ENCODE data around the gene EPHA7.

EPHA7 gene

GRCh38 chr6:93393554-93394074 is 25.7 kb downstream of the EPHA7 start:
- DNase-seq (ENCODE audit: low spot score) = peak; percentile 43

- no peak for DNase-seq (ENCODE audit: low spot score)
Observed at GRCh38 chr6:93392797-93393196, 26.6 kb downstream of the EPHA7 start.

- no peak for DNase-seq (ENCODE audit: low spot score)
Observed at GRCh38 chr6:93391965-93392364, 27.4 kb downstream of the EPHA7 start.

- DNase-seq (ENCODE audit: low spot score) = no peak
Observed at GRCh38 chr6:93389192-93389591, 30.2 kb downstream of the EPHA7 start.

- DNase-seq (ENCODE audit: low spot score) = no peak
Observed at GRCh38 chr6:93388070-93388469, 31.3 kb downstream of the EPHA7 start.

- no peak for DNase-seq (ENCODE audit: low spot score)
Observed at GRCh38 chr6:93376026-93376540, 43.3 kb downstream of the EPHA7 start.

- no peak for DNase-seq (ENCODE audit: low spot score)
Observed at GRCh38 chr6:93373445-93373844, 45.9 kb downstream of the EPHA7 start.

- DNase-seq (ENCODE audit: low spot score) = no peak
Observed at GRCh38 chr6:93371756-93372155, 47.6 kb downstream of the EPHA7 start.

- no peak for DNase-seq (ENCODE audit: low spot score)
Observed at GRCh38 chr6:93369586-93370134, 49.7 kb downstream of the EPHA7 start.

GRCh38 chr6:93366506-93366905 is 52.9 kb downstream of the EPHA7 start:
- no peak for DNase-seq (ENCODE audit: low spot score)

GRCh38 chr6:93365445-93365844 is 53.9 kb downstream of the EPHA7 start:
- peak; percentile 9 for DNase-seq (ENCODE audit: low spot score)

GRCh38 chr6:93358435-93358834 is 60.9 kb downstream of the EPHA7 start:
- no peak for DNase-seq (ENCODE audit: low spot score)

- no peak for DNase-seq (ENCODE audit: low spot score)
Observed at GRCh38 chr6:93352604-93353003, 66.8 kb downstream of the EPHA7 start.

- DNase-seq (ENCODE audit: low spot score) = no peak
Observed at GRCh38 chr6:93351222-93351621, 68.1 kb downstream of the EPHA7 start.

- no peak for DNase-seq (ENCODE audit: low spot score)
Observed at GRCh38 chr6:93350774-93351173, 68.6 kb downstream of the EPHA7 start.

GRCh38 chr6:93344333-93344835 is 75.0 kb downstream of the EPHA7 start:
- DNase-seq (ENCODE audit: low spot score) = no peak

GRCh38 chr6:93343476-93343875 is 75.9 kb downstream of the EPHA7 start:
- DNase-seq (ENCODE audit: low spot score) = peak; percentile 31

GRCh38 chr6:93341900-93342613 is 77.3 kb downstream of the EPHA7 start:
- peak; percentile 85 for DNase-seq (ENCODE audit: low spot score)

- no peak for DNase-seq (ENCODE audit: low spot score)
Observed at GRCh38 chr6:93337772-93338394, 81.5 kb downstream of the EPHA7 start.

- no peak for DNase-seq (ENCODE audit: low spot score)
Observed at GRCh38 chr6:93337014-93337413, 82.3 kb downstream of the EPHA7 start.

- DNase-seq (ENCODE audit: low spot score) = no peak
Observed at GRCh38 chr6:93329301-93330000, 89.9 kb downstream of the EPHA7 start.

- no peak for DNase-seq (ENCODE audit: low spot score)
Observed at GRCh38 chr6:93327857-93328256, 91.5 kb downstream of the EPHA7 start.

All from SK-N-DZ (cell line).